HL-60/S4 treated with phorbol 12-myristate 13-acetate at 8.2 ng/mL for 4 days and 3 days (cell line): ENCODE measurements around the gene MSH6.

Source experiments
- in situ Hi-C: fragments of 300-500 bp; cut with MboI; formaldehyde crosslinking; loops from 2 replicates; pipeline ENCODE4 v1.15.0; 2022; ENCODE audit warnings: low sequenced_read_pairs

The MSH6 gene

GRCh38 chr2:47782381-47782670 is 619 bp upstream of the MSH6 start:
- in situ Hi-C loops: no loop called here

DNA sequence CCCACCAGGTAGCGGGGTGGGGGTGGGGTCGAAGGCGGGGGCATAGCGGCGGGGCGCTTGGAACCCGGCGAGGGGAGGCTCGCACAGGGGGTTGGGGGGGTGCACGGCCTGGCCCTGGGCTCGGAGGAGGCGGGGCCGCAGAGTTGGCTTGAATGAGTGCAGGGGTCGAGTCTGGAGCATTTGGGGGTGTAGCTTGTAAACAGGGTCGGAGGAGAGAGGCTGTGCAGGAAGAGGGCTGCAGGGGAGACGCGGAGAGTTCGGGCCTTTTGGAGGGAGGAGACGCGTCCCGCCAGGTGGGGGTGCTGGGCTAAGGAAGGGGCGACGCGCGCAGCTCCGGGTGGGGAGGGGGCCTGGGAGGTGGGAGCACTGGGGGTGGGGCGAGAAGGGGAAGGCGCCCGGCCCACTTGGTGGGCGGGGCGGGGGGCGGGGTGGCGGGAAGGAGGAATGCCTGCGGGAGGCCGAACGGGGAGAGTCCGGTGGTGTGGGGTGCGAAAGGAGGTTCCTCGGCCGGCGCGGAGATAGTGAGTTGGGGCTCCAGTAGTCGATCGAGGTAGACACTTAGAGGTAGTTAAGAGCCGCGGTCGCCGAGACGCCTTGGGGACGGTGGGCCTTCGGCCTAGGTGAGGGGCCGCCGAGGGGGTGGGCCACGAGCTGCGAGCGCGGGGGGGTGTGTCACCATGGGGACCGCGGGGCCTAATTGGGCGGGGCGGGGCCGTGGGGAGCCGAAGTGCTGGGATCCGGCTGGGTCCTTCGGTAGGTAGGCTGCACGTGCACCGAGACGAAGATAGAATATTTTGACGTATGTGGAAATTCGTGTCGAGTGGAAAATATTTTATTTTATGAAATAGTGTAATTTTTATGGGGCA is 774 bp downstream of the MSH6 start:
- in situ Hi-C loops: no loop called here

DNA sequence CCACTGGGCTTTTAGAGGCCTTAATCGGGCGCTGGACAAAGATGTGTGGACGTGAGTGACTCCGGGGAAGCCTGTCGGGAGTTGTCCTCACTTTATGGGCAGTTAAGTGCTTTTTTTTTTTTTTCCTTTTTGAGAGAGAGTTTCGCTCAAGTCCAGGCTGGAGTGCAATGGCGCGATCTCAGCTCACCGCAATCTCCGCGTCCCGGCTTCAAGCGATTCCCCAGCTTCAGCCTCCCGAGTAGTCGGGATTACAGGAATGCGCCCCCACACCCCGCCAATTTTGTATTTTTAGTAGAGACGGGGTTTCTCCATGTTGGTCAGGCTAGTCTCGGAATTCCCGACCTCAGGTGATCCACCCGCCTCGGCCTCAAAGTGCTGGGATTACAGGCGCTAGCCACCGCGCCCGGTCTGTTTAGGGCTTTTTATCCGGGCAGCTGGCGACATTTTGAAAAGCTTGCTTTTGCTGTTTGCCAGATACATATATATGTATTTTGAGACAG is 1.5 kb downstream of the MSH6 start:
- in situ Hi-C loops: no loop called here

- in situ Hi-C loops: no loop called here
Measured at GRCh38 chr2:47785986-47786385, 3.0 kb downstream of the MSH6 start.

- in situ Hi-C loops: no loop called here
Measured at GRCh38 chr2:47796090-47796697, 13.2 kb downstream of the MSH6 start.

GRCh38 chr2:47798631-47799030 is 15.7 kb downstream of the MSH6 start:
- in situ Hi-C loops: no loop called here

DNA sequence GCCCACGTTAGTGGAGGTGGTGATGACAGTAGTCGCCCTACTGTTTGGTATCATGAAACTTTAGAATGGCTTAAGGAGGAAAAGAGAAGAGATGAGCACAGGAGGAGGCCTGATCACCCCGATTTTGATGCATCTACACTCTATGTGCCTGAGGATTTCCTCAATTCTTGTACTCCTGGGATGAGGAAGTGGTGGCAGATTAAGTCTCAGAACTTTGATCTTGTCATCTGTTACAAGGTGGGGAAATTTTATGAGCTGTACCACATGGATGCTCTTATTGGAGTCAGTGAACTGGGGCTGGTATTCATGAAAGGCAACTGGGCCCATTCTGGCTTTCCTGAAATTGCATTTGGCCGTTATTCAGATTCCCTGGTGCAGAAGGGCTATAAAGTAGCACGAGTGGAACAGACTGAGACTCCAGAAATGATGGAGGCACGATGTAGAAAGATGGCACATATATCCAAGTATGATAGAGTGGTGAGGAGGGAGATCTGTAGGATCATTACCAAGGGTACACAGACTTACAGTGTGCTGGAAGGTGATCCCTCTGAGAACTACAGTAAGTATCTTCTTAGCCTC is 16.2 kb downstream of the MSH6 start:
- in situ Hi-C loops: no loop called here

DNA sequence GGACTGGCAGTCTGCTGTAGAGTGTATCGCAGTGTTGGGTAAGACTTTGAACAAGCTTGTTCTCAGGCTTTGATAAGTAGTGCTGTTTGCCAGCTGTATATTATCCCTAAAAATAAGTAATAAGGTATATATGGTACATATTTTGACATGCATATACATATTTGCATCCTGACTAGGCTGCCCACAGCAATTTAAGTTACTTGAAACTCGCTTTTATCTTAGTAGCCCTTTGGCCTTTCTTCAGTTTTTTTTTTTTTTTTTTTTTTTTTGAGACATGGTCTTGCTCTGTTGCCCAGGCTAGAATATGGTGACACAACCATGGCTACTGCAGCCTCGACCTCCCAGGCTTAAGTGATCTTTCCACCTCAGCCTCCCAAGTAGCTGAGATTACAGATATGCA is 18.2 kb downstream of the MSH6 start:
- in situ Hi-C loops: no loop called here

- in situ Hi-C loops: no loop called here
Measured at GRCh38 chr2:47803363-47803762, 20.4 kb downstream of the MSH6 start.

- in situ Hi-C loops: no loop called here
Measured at GRCh38 chr2:47803770-47804169, 20.8 kb downstream of the MSH6 start.

GRCh38 chr2:47805850-47806249 is 22.9 kb downstream of the MSH6 start:
- in situ Hi-C loops: no loop called here

DNA sequence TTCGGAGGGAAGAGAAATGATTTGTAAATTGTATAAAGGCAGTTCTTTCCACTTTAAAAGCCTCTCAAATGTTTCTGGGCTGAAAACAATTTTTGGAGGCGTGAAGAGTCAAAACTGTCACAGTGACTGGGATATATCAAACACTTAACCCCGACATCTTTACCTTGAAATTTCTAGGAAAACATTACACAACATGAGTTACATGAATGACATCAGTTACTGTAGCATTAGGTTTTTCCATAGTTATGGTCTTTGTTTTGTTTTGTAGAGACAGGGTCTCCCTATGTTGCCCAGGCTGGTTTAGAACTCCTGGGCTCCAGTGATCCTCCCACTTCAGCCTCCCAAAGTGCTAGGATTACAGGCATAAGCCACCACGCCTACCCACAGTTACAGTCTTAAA is 25.7 kb downstream of the MSH6 start:
- in situ Hi-C loops: no loop called here

- in situ Hi-C loops: no loop called here
Measured at GRCh38 chr2:47809903-47810302, 27.0 kb downstream of the MSH6 start.

DNA sequence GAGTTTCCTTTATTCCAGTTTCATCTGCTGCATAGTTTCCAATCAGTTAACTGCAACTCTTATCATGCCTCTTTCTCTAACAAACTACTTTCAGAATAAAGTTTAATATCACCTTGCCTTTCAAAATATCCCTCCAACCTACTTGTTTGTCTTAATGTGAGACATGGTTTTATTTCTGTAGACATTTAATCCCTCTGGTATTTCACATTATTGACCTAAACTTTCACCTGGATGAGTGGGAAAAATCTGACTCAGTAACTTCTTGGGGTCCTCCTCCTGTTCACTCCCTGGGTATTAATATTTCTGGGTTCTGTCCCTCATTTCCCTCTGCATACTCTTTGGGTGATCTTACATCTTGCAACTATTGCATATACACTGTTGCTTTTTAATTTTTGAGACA is 27.9 kb downstream of the MSH6 start:
- in situ Hi-C loops: no loop called here

DNA sequence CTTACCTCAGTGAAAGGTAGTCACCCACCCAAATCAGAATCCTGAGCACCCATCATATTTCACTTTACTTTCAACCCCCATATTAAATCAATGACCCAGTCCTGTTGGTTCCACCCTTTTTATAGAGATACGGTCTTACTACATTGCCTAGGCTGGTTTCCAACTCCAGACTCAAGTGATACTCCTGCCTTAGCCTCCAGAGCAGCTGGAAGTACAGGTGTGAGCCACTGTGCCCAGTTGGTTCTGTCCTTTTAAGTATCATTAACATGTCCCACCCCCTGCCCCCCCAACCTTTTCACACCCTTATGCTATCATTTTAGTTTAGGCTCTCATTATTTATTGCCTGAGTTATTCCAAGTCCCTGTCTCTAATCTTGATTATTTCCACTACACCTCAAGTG is 28.7 kb downstream of the MSH6 start:
- in situ Hi-C loops: no loop called here

- in situ Hi-C loops: no loop called here
Measured at GRCh38 chr2:47815764-47816163, 32.8 kb downstream of the MSH6 start.

DNA sequence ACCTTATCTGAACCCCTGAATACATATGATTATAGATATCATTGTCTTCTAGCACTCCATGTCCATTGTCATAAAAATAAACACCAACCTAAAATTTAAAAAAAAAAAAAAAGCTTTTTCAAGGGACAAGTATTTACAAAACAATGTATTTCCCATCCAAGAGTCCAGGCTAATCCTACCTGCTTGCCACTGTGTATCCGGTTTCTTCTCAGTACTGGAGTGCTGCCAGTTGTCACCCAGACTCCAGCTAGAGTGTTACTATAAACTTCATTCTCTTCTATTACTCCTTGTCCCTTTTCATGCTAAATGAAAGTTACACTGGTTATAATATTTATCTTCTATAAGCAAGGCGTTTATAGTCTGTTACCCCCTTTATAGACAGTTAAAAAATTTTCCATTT is 35.8 kb downstream of the MSH6 start:
- in situ Hi-C loops: no loop called here

- in situ Hi-C loops: no loop called here
Measured at GRCh38 chr2:47819834-47820233, 36.9 kb downstream of the MSH6 start.

DNA sequence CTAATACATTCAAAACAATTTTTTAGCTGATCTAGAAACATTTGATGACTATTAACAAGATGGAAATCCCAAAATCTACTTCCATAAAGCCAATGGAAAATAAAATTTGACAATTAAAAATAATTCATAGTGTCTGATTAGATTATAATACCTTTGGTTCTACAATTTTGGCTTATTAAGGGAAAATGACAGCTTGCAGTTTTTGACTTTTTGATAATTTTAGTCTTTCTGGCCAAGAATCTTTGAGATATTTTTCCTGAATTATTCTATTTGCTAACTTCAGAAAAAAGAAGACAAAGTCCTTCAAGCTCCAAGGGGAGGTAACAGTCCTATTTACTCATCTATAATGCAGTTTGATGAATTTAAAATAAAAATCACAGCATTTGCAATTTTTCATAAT is 39.6 kb downstream of the MSH6 start:
- in situ Hi-C loops: no loop called here

- in situ Hi-C loops: no loop called here
Measured at GRCh38 chr2:47833516-47833968, 50.6 kb downstream of the MSH6 start.

GRCh38 chr2:47838249-47838648 is 55.3 kb downstream of the MSH6 start:
- in situ Hi-C loops: no loop called here

- in situ Hi-C loops: no loop called here
Measured at GRCh38 chr2:47838686-47839085, 55.7 kb downstream of the MSH6 start.
